Neural cell (in vitro differentiated cells): Measurements from ENCODE around the gene TRABD2B. TPM values are rescaled to one million over a fixed set of nuclear protein-coding genes. Genes with fewer than 3 reads are reported as not detected.

Experiments used
- H2AFZ ChIP-seq: fragments of 200-600, 300-800 bp; sonication (generic), shearing (Covaris generic); 2 replicates; pipeline ENCODE4 v1.6.0; 2014; ENCODE audit warnings: low read depth, mild to moderate bottlenecking, antibody characterized with exemption, low read length, moderate library complexity
- H3F3A ChIP-seq: fragments of 200-600 bp; shearing (Covaris generic); 2 replicates; pipeline ENCODE4 v1.6.1; 2016; ENCODE audit warnings: mild to moderate bottlenecking, moderate library complexity, mixed read lengths, antibody characterized with exemption, low read length; ENCODE audit not compliant: insufficient read depth, poor library complexity, severe bottlenecking
- H3K27ac ChIP-seq: fragments of 200-600, 300-800 bp; sonication (generic), shearing (Covaris generic); 2 replicates; pipeline ENCODE4 v1.5.1; 2014; ENCODE audit warnings: mild to moderate bottlenecking, low read length, moderate library complexity
- H3K27me3 ChIP-seq: fragments of 300-800, 200-600 bp; sonication (generic), shearing (Covaris generic); 2 replicates; pipeline ENCODE4 v1.6.0; 2014; ENCODE audit warnings: mild to moderate bottlenecking, low read depth, low read length, moderate library complexity; ENCODE audit not compliant: insufficient read depth
- H3K36me3 ChIP-seq: fragments of 300-800, 200-600 bp; sonication (generic), shearing (Covaris generic); 2 replicates; pipeline ENCODE4 v1.5.1; 2014; ENCODE audit warnings: mild to moderate bottlenecking, antibody characterized with exemption, low read length, moderate library complexity; ENCODE audit not compliant: insufficient read depth
- H3K4me2 ChIP-seq: fragments of 300-800, 200-600 bp; sonication (generic), shearing (Covaris generic); 2 replicates; pipeline ENCODE4 v1.6.0; 2014; ENCODE audit warnings: mild to moderate bottlenecking, low read length
- H3K4me3 ChIP-seq: fragments of 300-800, 200-600 bp; sonication (generic), shearing (Covaris generic); 2 replicates; pipeline ENCODE4 v1.5.1; 2014; ENCODE audit warnings: mild to moderate bottlenecking, low read length, moderate library complexity
- H3K79me2 ChIP-seq: fragments of 200-600 bp; shearing (Covaris generic); replicated peaks from 2 replicates; pipeline ENCODE4 v1.6.0; 2014; ENCODE audit warnings: mild to moderate bottlenecking, low read length, moderate library complexity; ENCODE audit not compliant: insufficient read depth
- H3K9ac ChIP-seq: fragments of 300-800, 200-600 bp; sonication (generic), shearing (Covaris generic); 2 replicates; pipeline ENCODE4 v1.6.1; 2016; ENCODE audit warnings: mild to moderate bottlenecking, low read length, mixed read lengths
- H3K9me2 ChIP-seq: fragments of 200-600 bp; shearing (Covaris generic); 2 replicates; pipeline ENCODE4 v1.6.1; 2016; ENCODE audit warnings: mild to moderate bottlenecking, low read length, mixed read lengths; ENCODE audit not compliant: insufficient read depth
- H3K9me3 ChIP-seq: fragments of 200-600, 300-800 bp; sonication (generic), shearing (Covaris generic); 2 replicates; pipeline ENCODE4 v1.6.1; 2016; ENCODE audit warnings: mild to moderate bottlenecking, mixed run types, low read length, moderate library complexity, mixed read lengths
- H4K20me1 ChIP-seq: fragments of 200-600 bp; shearing (Covaris generic); 2 replicates; pipeline ENCODE4 v1.6.1; 2016; ENCODE audit warnings: mild to moderate bottlenecking, mixed run types; ENCODE audit not compliant: insufficient read depth
- EP300 ChIP-seq: fragments of 450-650 bp; conservative IDR thresholded peaks from 2 replicates; pipeline ENCODE4 v1.6.1; 2014; ENCODE audit warnings: antibody characterized with exemption, mild to moderate bottlenecking, moderate library complexity; ENCODE audit not compliant: poor library complexity, severe bottlenecking
- EZH2 ChIP-seq: fragments of 200-600, 300-800 bp; shearing (Covaris generic), sonication (generic); IDR thresholded peaks from 2 replicates; pipeline ENCODE4 v1.6.1; 2014; ENCODE audit warnings: antibody characterized with exemption, low read length, borderline replicate concordance, mild to moderate bottlenecking; ENCODE audit not compliant: insufficient read depth, poor library complexity, severe bottlenecking
- MXI1 ChIP-seq: fragments of 450-650 bp; conservative IDR thresholded peaks from 2 replicates; pipeline ENCODE4 v1.6.1; 2014; ENCODE audit warnings: antibody characterized with exemption, mild to moderate bottlenecking; ENCODE audit not compliant: poor library complexity, severe bottlenecking
- POLR2AphosphoS5 ChIP-seq: IDR thresholded peaks from 2 replicates; pipeline ENCODE4 v1.6.1; 2012
- RAD21 ChIP-seq: fragments of 450-650 bp; conservative IDR thresholded peaks from 2 replicates; pipeline ENCODE4 v1.6.1; 2014; ENCODE audit warnings: antibody characterized with exemption, mild to moderate bottlenecking, moderate library complexity
- REST ChIP-seq: IDR thresholded peaks from 2 replicates; pipeline ENCODE4 v1.6.1; 2012; ENCODE audit warnings: borderline replicate concordance
- SMC3 ChIP-seq: fragments of 450-650 bp; conservative IDR thresholded peaks from 2 replicates; pipeline ENCODE4 v1.6.1; 2014; ENCODE audit warnings: antibody characterized with exemption, mild to moderate bottlenecking, moderate library complexity; ENCODE audit not compliant: poor library complexity
- TAF1 ChIP-seq: IDR thresholded peaks from 2 replicates; pipeline ENCODE4 v1.6.1; 2012; ENCODE audit warnings: low read depth
- polyA plus RNA-seq: library from polyadenylated mRNA; depleted of rRNA; stranded (reverse); fragments of >200 nt; gene quantifications from 2 replicates; pipeline ENCODE4 v1.2.3, GENCODE V29; 2014
- TF ChIP-seq, protein P1 (sequence below): fragments of 450-650 bp; IDR thresholded peaks from 2 replicates; pipeline ENCODE4 v1.5.1; 2014; ENCODE audit warnings: antibody characterized with exemption, mild to moderate bottlenecking, moderate library complexity; ENCODE audit not compliant: poor library complexity, severe bottlenecking

The TRABD2B gene
- polyA plus RNA-seq, 1 donor from 2014 or later, result 0.02 TPM

DNA sequence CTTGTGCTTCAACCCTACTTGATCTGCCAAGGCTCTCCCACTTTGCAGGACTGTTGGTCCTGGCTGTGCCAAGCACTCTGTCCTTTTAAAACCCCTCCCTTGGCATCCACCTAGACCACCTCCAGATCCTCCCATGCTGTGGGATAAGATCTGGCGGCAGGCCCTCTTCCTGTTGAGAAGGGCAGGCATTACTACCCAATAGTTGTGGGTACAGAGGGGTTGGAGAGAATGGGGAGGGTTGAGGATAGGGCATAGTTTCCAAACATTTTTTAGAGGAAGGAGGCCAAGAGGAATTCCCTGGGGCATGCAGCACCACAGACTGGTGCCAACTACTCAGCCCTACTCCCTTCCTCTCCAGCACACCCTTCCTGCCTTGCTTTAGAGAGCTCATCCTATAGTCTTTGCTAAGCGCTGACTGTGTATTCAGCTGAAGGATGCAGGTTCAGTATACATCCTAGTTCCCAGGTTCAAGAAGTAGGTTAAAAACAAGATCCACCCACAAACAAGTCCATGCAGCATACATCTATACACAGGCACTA is 70.7 kb downstream of the TRABD2B start:
- Histone ChIP-seq H3K27me3 (no peaks in the 10 kb centered on the region), H3K36me3 (no peaks in the 10 kb centered on the region), H3K4me2 (no peak overlapping the region), H3K9me3 (no peaks in the 10 kb centered on the region), H2AFZ (no peak overlapping the region), H3K9ac (no peak overlapping the region), H3K79me2 (no peaks in the 10 kb centered on the region), H3K9me2 (no peaks in the 10 kb centered on the region), H3F3A (no peaks in the 10 kb centered on the region), H3K27ac (no peak overlapping the region), H3K4me3 (no peak overlapping the region), H4K20me1 (no peaks in the 10 kb centered on the region)
- no peak for TF ChIP-seq EZH2
- no peak for TF ChIP-seq MXI1
- no peak for TF ChIP-seq REST
- no peak for TF ChIP-seq RAD21
- TF ChIP-seq SMC3, result no peak
- TF ChIP-seq EP300, result no peak
- TF ChIP-seq, protein P1, sequence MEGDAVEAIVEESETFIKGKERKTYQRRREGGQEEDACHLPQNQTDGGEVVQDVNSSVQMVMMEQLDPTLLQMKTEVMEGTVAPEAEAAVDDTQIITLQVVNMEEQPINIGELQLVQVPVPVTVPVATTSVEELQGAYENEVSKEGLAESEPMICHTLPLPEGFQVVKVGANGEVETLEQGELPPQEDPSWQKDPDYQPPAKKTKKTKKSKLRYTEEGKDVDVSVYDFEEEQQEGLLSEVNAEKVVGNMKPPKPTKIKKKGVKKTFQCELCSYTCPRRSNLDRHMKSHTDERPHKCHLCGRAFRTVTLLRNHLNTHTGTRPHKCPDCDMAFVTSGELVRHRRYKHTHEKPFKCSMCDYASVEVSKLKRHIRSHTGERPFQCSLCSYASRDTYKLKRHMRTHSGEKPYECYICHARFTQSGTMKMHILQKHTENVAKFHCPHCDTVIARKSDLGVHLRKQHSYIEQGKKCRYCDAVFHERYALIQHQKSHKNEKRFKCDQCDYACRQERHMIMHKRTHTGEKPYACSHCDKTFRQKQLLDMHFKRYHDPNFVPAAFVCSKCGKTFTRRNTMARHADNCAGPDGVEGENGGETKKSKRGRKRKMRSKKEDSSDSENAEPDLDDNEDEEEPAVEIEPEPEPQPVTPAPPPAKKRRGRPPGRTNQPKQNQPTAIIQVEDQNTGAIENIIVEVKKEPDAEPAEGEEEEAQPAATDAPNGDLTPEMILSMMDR, result no peak
- no peak for TF ChIP-seq POLR2AphosphoS5
- TF ChIP-seq TAF1, result no peak

DNA sequence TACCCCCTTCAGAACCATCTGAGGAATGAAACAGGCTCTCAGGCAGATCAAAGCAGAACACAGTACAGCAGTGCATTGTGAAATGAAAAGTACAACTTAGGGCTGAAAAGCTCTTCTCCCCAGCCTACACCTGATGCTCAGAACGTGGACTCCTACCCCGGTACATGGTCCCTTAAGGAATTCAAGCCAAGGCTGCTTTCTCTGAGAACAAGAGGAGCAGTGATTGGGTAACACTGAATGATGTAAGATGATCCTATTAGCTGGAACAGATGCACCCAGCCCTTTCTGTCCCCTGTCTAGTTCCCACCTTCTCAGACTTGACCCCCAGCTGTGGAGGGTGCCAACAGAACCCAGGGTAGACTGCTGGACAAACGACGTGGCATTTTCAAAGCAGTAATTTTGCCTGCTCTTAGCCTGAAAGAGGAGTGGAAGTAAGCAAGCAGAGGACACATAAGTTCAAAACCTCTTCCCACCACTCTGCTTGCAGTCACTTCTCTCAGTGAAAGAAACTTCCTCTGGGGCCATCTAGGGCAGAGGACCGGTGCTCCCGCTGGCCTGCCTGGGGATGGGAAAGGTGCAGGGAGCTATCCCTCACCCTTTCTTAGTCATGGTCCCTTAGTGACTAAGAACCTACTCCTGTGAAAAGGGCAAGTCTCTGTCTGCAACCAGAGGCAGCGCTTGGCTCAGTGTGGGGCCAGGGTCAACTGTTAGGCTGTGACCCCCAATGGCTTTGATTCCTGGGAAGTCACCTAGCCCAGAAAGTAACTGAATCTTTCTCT is 72.7 kb downstream of the TRABD2B start:
- H3K4me2 ChIP-seq, result no peak overlapping the region
- no peaks in the 10 kb centered on the region for H3K79me2 ChIP-seq
- no peak overlapping the region for H3K4me3 ChIP-seq
- no peak overlapping the region for H2AFZ ChIP-seq
- no peaks in the 10 kb centered on the region for H3K9me3 ChIP-seq
- H3K9me2 ChIP-seq, result no peaks in the 10 kb centered on the region
- H3K36me3 ChIP-seq, result no peaks in the 10 kb centered on the region
- H3K27me3 ChIP-seq, result no peaks in the 10 kb centered on the region
- H3K27ac ChIP-seq, result no peak overlapping the region
- H3F3A ChIP-seq, result no peaks in the 10 kb centered on the region
- no peak for TF ChIP-seq EZH2
- TF ChIP-seq POLR2AphosphoS5, result no peak
- TF ChIP-seq EP300, result no peak
- TF ChIP-seq RAD21, result no peak
- no peaks in the 10 kb centered on the region for H4K20me1 ChIP-seq
- no peak overlapping the region for H3K9ac ChIP-seq
